HCT116 (cell line): Measurements from ENCODE around the gene PRAMEF18.

Experiments used
- CTCF ChIP-seq, 3 experiments: fragments of 200-600 bp in 1 of 3; sonication (generic) in 1 of 3; IDR thresholded peaks in 2 of 3; conservative IDR thresholded peaks in 1 of 3; 2 replicates each; pipeline ENCODE4 v1.5.1; 2012 to 2017; ENCODE audit warnings: low read depth in 2 of 3, low read length in 2 of 3, antibody characterized with exemption in 1 of 3, borderline replicate concordance in 1 of 3, control low read depth in 1 of 3, mild to moderate bottlenecking in 1 of 3, mixed read lengths in 1 of 3, mixed run types in 1 of 3, moderate library complexity in 1 of 3; ENCODE audit not compliant: insufficient read depth in 1 of 3
- EGR1 ChIP-seq: IDR thresholded peaks from 2 replicates; pipeline ENCODE4 v1.6.1; 2012; ENCODE audit warnings: low read depth
- EZH2 ChIP-seq: fragments of 200-600 bp; sonication (generic); IDR thresholded peaks from 2 replicates; pipeline ENCODE4 v1.6.1; 2017; ENCODE audit warnings: antibody characterized with exemption, mixed run types
- POLR2A ChIP-seq: IDR thresholded peaks from 2 replicates; pipeline ENCODE4 v1.7.0; 2011; ENCODE audit warnings: borderline replicate concordance; ENCODE audit not compliant: insufficient read depth, insufficient read length; ENCODE audit errors: extremely low read depth
- SIN3A ChIP-seq: IDR thresholded peaks from 2 replicates; pipeline ENCODE4 v1.6.1; 2012; ENCODE audit warnings: low read depth
- ZFX ChIP-seq: fragments of 450-650 bp; IDR thresholded peaks from 2 replicates; pipeline ENCODE4 v1.6.1; 2017

GRCh38 chr1:13224480-13225060, 1.4 kb downstream of the PRAMEF18 start:
- no peak for TF ChIP-seq EZH2
- TF ChIP-seq CTCF (IDR thresholded peaks at IDR 0.05 in 2 of 3, conservative IDR thresholded peaks at IDR 0.05 in 1 of 3; ENCODE audit: borderline replicate concordance in 1 of 3, insufficient read depth in 1 of 3, low read depth in 2 of 3, low read length in 2 of 3) = no peak
- TF ChIP-seq POLR2A = no peak
- no peak for TF ChIP-seq EGR1
- TF ChIP-seq ZFX = no peak
- no peak for TF ChIP-seq SIN3A
